ENCODE results near the gene KRT75.
"Not testable (repeated sequence)": the region's sequence is repeated elsewhere in the genome, so short reads cannot be mapped to it uniquely, and the experiment has no call there.

Gene KRT75

GRCh38 chr12:52415870-52416750, 18.1 kb downstream of the KRT75 start:
- DNase-seq = no peak

- no peak for DNase-seq
These were observed 19.2 kb downstream of the KRT75 start for GRCh38 chr12:52414936-52415335.

- DNase-seq = no peak
These were observed 20.3 kb downstream of the KRT75 start for GRCh38 chr12:52413782-52414345.

- no peak for DNase-seq
These were observed 21.0 kb downstream of the KRT75 start for GRCh38 chr12:52413202-52413601.

- no peak for DNase-seq
These were observed 22.4 kb downstream of the KRT75 start for GRCh38 chr12:52411815-52412214.

- DNase-seq = not testable (repeated sequence)
These were observed 23.5 kb downstream of the KRT75 start for GRCh38 chr12:52410589-52411248.

GRCh38 chr12:52407918-52408317, 26.3 kb downstream of the KRT75 start:
- DNase-seq = no peak

GRCh38 chr12:52405922-52406385, 28.2 kb downstream of the KRT75 start, which contains the start of gene KRT82:
TSS of gene KRT82 (minus strand) at chr12:52406335. CDS start at chr12:52406277, 58 bp downstream.
- DNase-seq = no peak

- no peak for DNase-seq
These were observed 29.2 kb downstream of the KRT75 start for GRCh38 chr12:52404951-52405350.

- no peak for DNase-seq
These were observed 30.6 kb downstream of the KRT75 start for GRCh38 chr12:52403561-52403960.

- no peak for DNase-seq
These were observed 31.2 kb downstream of the KRT75 start for GRCh38 chr12:52402873-52403540.

GRCh38 chr12:52402377-52402776, 31.8 kb downstream of the KRT75 start:
- no peak for DNase-seq

- DNase-seq = no peak
These were observed 32.2 kb downstream of the KRT75 start for GRCh38 chr12:52401926-52402325.

- no peak for DNase-seq
These were observed 32.6 kb downstream of the KRT75 start for GRCh38 chr12:52401526-52401925.

- no peak for DNase-seq
These were observed 33.3 kb downstream of the KRT75 start for GRCh38 chr12:52400906-52401305.

- DNase-seq = no peak
These were observed 34.4 kb downstream of the KRT75 start for GRCh38 chr12:52399756-52400155.

- DNase-seq = no peak
These were observed 36.0 kb downstream of the KRT75 start for GRCh38 chr12:52398176-52398575.

GRCh38 chr12:52396656-52397055, 37.5 kb downstream of the KRT75 start:
- DNase-seq = no peak

- DNase-seq = no peak
These were observed 38.3 kb downstream of the KRT75 start for GRCh38 chr12:52395761-52396434.

GRCh38 chr12:52394836-52395405, 39.2 kb downstream of the KRT75 start:
- no peak for DNase-seq

GRCh38 chr12:52392465-52393007, 41.6 kb downstream of the KRT75 start:
- DNase-seq = no peak

- DNase-seq = no peak
These were observed 42.6 kb downstream of the KRT75 start for GRCh38 chr12:52391618-52392002.
